Right atrium auricular region (tissue), 2 donors: Measurements from ENCODE around the gene HMCN1. TPM values are rescaled to one million over a fixed set of nuclear protein-coding genes. Genes with fewer than 3 reads are reported as not detected.

ENCODE experiments used
- DNase-seq: peaks from one replicate; pipeline ENCODE4 v3.0.0-alpha.2; 2019; ENCODE audit warnings: low spot score
- H3K27ac ChIP-seq, 2 donors: fragments of 200-600 bp; sonication (generic); 1 replicate in 1 of 2; 2 replicates in 1 of 2; pipeline ENCODE4 v1.5.1; 2016 to 2019
- H3K27me3 ChIP-seq, 2 donors: fragments of 200-600 bp; sonication (generic); one replicate each; pipeline versions ENCODE4 v1.5.1 to v1.6.0; 2017 to 2019
- H3K36me3 ChIP-seq: fragments of 200-600 bp; sonication (generic); one replicate; pipeline ENCODE4 v1.5.1; 2016
- H3K4me1 ChIP-seq, 2 donors: fragments of 200-600 bp; sonication (generic); one replicate each; pipeline versions ENCODE4 v1.5.1 to v1.6.0; 2017 to 2019
- H3K4me3 ChIP-seq, 2 donors: fragments of 200-600 bp; sonication (generic); 1 replicate in 1 of 2; 2 replicates in 1 of 2; pipeline ENCODE4 v1.5.1; 2017 to 2019; ENCODE audit warnings: mild to moderate bottlenecking in 1 of 2, moderate library complexity in 1 of 2
- H3K9me3 ChIP-seq, 2 donors: fragments of 200-600 bp; sonication (generic); one replicate each; pipeline ENCODE4 v1.5.1; 2019
- total RNA-seq, 2 donors: library from RNA; depleted of rRNA; stranded (reverse); fragments of >200 nt; gene quantifications; one replicate each; pipeline ENCODE4 v1.1.0, GENCODE V29; 2016
- TF ChIP-seq, protein P1 (sequence below), 2 donors: fragments of 200-600 bp; sonication (generic); IDR thresholded peaks; one replicate each; pipeline ENCODE4 v1.5.1; 2019; ENCODE audit warnings: antibody characterized with exemption in 2 of 2

The HMCN1 gene
- total RNA-seq, 2 donors from 2014 or later: 14.8 to 20.2 TPM

- no peak overlapping the region for H3K27ac ChIP-seq
- H3K27me3 ChIP-seq: no peaks in the 10 kb centered on the region
- peaks cover 0 to 14% of the 10 kb centered on the region in 2 donors for H3K4me1 ChIP-seq
- TF ChIP-seq, protein P1, sequence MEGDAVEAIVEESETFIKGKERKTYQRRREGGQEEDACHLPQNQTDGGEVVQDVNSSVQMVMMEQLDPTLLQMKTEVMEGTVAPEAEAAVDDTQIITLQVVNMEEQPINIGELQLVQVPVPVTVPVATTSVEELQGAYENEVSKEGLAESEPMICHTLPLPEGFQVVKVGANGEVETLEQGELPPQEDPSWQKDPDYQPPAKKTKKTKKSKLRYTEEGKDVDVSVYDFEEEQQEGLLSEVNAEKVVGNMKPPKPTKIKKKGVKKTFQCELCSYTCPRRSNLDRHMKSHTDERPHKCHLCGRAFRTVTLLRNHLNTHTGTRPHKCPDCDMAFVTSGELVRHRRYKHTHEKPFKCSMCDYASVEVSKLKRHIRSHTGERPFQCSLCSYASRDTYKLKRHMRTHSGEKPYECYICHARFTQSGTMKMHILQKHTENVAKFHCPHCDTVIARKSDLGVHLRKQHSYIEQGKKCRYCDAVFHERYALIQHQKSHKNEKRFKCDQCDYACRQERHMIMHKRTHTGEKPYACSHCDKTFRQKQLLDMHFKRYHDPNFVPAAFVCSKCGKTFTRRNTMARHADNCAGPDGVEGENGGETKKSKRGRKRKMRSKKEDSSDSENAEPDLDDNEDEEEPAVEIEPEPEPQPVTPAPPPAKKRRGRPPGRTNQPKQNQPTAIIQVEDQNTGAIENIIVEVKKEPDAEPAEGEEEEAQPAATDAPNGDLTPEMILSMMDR (IDR thresholded peaks at IDR 0.05): no peak
- H3K36me3 ChIP-seq: no peaks in the 10 kb centered on the region
- H3K9me3 ChIP-seq: no peaks in the 10 kb centered on the region
- DNase-seq: no peak
- H3K4me3 ChIP-seq: no peak overlapping the region
Measured at GRCh38 chr1:185931438-185931837, 197.2 kb downstream of the HMCN1 start.

GRCh38 chr1:185933580-185933979 lies 199.4 kb downstream of the HMCN1 start:
- no peak for DNase-seq
- H3K9me3 ChIP-seq: peaks cover 4 to 9% of the 10 kb centered on the region in 2 donors
- TF ChIP-seq, protein P1 (IDR thresholded peaks at IDR 0.05): no peak
- no peaks in the 10 kb centered on the region for H3K36me3 ChIP-seq
- no peak overlapping the region for H3K27ac ChIP-seq
- no peak overlapping the region for H3K4me3 ChIP-seq
- peaks cover 0 to 6% of the 10 kb centered on the region in 2 donors for H3K4me1 ChIP-seq
- H3K27me3 ChIP-seq: no peaks in the 10 kb centered on the region

DNA sequence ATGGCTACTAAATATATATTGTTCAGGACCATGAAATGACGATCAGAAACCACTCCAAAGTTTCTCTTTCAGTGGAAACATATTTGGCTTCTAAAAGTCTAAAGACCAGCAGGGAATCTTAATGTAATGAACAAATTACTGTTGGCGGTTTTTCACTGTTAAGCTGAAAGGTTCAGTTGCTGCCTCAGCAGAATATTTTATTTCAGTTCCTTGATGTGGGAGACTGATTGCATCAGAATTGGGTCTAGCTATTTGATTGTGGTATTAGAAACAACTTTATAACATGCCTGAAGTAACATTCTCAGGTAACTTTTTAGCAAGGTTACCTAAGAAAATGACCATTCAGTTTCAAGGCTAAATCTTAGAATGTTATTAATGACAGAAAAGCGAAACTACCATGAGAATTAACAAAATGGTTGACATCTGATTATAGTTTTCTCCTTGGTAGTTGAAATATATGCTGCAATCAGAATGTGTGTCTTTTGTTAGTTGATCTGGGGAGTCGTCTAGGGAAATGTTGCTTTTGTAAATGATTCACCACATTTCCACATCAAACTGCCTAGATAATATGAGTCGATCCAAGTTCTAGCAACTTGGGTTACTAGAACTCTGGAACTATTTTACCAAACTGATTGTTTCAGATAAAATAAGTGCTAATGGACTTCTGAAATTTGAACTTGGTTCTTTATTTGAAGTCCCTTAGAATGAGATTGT lies 200.4 kb downstream of the HMCN1 start:
- H3K27me3 ChIP-seq: no peaks in the 10 kb centered on the region
- H3K9me3 ChIP-seq: peaks cover 4 to 9% of the 10 kb centered on the region in 2 donors
- no peak for DNase-seq
- TF ChIP-seq, protein P1 (IDR thresholded peaks at IDR 0.05): no peak
- H3K4me1 ChIP-seq: peaks cover 0 to 6% of the 10 kb centered on the region in 2 donors
- no peak overlapping the region for H3K4me3 ChIP-seq
- H3K36me3 ChIP-seq: no peaks in the 10 kb centered on the region
- H3K27ac ChIP-seq: no peak overlapping the region

DNA sequence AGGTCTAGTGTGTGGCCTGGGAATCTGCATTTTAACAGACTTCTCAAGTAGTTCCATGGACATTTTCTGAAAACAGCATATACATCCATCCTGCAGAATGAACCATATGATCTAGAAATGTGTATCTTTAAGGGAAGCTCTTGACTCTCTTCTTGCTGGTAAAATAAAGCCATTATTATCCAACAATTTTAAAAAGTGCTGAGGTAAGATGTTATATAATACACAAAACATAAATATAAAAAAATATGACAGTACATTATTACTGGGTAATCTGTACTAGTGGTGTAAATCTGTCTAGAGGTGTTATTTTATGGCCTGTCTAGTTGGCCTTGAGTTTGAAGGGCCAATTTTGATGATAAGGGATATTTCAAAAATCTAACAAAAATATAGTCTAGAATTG lies 201.2 kb downstream of the HMCN1 start:
- DNase-seq: no peak
- Histone ChIP-seq H3K4me1 (no peaks in the 10 kb centered on the region), H3K27me3 (no peaks in the 10 kb centered on the region), H3K36me3 (no peaks in the 10 kb centered on the region), H3K4me3 (no peak overlapping the region), H3K9me3 (peaks cover 4 to 9% of the 10 kb centered on the region in 2 donors), H3K27ac (no peak overlapping the region)
- TF ChIP-seq, protein P1 (IDR thresholded peaks at IDR 0.05): no peak

- Histone ChIP-seq H3K27me3 (no peaks in the 10 kb centered on the region), H3K27ac (no peak overlapping the region), H3K4me1 (no peaks in the 10 kb centered on the region), H3K36me3 (no peaks in the 10 kb centered on the region), H3K4me3 (no peak overlapping the region), H3K9me3 (peaks cover 4 to 9% of the 10 kb centered on the region in 2 donors)
- TF ChIP-seq, protein P1 (IDR thresholded peaks at IDR 0.05): no peak
- DNase-seq: no peak
Measured at GRCh38 chr1:185936641-185937040, 202.4 kb downstream of the HMCN1 start.

DNA sequence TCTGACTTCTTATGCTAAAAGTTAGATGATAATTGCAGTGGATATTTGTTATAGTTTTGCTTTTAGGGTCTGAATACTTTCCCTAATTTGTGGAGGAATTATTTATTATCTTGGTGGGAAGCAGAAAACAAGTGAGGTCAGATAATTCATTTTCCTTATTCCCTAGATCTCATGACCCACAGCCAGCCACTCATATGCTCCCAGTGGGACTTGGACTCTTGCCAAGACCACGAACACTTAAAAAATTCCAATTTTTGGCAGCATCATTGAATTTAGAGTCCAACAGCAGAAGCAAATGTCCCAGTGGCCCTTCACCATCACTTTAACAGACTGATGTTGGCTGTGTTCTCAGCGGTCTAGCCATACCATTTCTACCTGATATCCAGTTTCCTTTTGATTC lies 204.2 kb downstream of the HMCN1 start:
- Histone ChIP-seq H3K4me1 (no peaks in the 10 kb centered on the region), H3K9me3 (peaks cover 4 to 9% of the 10 kb centered on the region in 2 donors), H3K36me3 (no peaks in the 10 kb centered on the region), H3K27ac (no peak overlapping the region), H3K4me3 (no peak overlapping the region), H3K27me3 (no peaks in the 10 kb centered on the region)
- TF ChIP-seq, protein P1 (IDR thresholded peaks at IDR 0.05): no peak
- no peak for DNase-seq
